SIG-M5 treated with dmso at 0.1 percent for 504 hours (cell line): ENCODE results near the gene RSPH1.
A peak's percentile ranks its signal among the peaks of the same experiment; 100 is the strongest.

ENCODE experiments used
- DNase-seq: peaks from one replicate; lab custom pipeline; 2025; ENCODE audit not compliant: unreplicated experiment; lab: John Stamatoyannopoulos, UW

The RSPH1 gene

DNA sequence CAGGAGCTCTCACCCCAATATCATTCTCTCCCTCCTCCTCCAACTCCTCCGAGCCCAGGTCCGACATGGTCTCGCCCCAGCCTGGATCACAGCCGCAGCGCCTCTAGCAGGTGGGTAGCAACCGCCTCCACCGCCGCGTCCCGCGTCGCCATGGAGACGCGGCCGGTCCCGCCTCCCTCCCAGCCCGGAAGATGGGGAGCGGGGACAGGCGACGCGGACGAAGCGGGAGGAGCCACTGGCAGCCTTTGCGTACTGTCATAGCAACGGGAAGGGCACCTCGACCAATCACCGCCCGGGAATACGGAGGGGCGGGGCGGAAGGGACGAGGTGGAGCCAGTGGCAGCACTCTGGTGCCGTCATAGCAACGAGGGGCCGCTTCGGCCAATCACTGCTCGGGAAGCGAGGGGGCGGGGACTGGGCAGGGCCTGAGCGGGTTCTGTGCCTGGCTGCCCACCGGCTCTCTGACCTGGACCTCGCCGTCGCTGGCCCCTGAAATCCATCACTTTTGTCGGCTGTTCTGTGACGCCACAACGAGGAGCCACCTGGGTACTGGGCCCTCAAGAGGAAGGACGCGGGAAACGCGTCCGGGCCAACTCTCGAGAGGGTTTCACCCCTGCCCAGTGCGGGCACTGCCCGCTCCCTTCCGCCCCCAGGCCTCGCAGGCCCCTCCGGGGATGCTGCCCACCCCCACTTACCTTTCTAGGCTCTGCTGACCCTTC lies at the start of gene RSPH1:
TSS of gene RSPH1 (minus strand) at position 105 of the 719 bp plus-strand sequence. CDS start at position 67, 38 bp downstream.
- DNase-seq: peak; percentile 99

DNA sequence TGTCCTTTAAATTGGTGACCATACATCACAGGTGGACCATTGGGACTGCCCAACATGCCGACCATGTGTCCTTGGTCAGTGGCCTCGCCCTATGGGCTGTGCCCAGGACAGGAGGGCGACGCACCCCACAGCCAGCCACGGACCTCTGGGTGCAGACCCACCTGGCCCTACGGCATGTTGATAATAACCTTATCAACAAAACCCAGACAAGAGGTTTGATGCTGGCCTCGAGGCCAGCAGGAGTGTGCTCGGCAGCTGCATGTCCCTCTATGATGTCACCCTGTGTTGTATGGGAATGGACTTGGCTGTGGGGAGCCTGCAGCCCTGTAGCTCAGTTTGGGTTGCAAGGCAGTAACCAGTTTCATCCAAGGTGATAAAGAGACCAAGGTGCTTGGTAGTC lies 49.7 kb upstream of the RSPH1 start:
- no peak for DNase-seq

DNA sequence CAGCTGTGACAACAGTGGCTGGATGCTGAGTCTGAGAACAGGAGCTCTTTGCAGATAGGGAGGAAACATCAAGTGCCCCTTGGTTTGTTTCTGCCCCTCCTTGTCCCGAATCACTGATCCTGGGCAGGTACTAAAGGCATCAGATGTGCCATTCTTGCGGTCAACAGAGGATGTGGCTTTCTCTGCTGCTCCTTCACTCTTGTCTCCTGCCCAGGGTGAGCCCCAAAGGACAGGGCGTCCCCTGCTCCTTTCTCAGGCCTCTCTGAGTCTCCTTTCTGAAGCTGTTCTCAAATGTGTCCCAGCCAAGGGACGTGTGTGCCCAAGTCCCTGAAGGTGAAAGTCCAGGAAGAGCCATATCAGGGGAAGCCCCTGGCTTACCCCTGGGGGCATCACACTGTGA lies 49.3 kb upstream of the RSPH1 start:
- DNase-seq: no peak

GRCh38 chr21:42544544-42544943 lies 48.5 kb upstream of the RSPH1 start:
- DNase-seq: no peak

DNA sequence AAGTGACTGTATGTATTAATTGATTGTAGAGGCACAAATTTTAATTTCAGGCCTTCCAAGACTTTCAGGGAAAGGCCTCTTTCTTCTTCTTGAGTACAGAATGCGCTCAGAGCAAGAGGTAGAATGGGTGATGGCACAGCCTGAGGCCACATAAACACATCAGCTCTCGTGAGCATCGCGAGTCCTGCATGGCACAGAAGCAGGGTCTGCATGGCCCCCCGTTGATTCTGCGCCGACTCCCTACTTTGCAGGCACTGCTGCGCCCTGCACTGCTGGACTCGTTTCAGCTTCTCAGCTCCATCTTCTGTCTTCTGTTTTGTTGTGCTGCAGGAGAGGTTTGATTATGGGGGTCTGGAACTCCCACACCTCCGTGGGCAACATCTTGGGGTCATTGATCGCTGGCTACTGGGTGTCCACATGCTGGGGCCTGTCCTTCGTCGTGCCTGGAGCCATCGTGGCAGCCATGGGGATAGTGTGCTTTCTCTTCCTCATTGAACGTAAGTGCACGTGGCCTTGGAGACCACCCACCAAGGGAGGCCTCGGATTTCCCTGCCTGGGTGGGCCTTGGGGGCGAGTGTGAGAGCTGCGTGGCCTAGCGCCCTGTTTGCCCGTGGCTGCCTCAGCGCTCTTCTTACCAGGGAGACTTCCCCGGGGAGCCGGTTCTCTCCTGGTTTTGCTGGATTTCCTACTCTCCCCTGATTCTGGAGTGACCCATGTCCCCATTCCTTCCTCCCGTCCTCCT lies 47.3 kb upstream of the RSPH1 start:
- no peak for DNase-seq

DNA sequence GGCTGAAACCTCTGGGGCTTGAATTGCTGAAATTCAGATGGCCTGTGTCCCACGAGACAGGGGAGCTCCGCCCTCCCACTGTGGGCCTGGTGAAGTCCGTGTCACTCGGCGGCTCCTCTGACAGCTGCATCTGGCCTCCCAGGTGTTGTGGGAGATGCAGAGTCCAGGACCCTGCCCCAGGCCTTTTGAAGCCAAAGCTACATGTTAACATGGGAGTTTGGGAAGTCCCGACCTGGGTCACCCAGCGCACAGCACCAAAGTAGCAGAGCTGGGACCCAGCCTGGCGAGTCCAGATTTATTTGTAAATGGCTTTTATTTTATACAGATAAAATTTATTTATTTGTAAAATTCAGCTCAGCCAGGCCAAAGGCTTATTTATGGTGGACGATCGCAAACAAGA lies 46.6 kb upstream of the RSPH1 start:
- DNase-seq: no peak

DNA sequence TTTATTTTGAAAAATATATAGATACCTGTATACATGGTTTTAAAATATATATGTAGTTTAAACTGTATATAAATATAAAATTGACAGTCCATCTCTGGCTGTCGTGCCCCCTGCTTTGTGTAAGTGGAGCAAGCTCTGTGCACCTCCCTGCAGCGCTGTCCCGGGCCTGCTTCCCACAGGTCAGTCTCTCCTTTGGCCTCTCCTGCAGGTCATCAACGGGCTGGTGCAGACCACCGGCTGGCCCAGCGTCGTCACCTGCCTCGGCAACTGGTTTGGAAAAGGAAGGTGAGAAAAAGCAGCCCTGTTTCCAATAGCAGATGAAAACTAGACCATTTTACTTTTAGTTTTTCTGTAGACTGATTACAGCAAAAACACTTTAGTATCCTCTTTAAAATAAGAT lies 46.2 kb upstream of the RSPH1 start:
- no peak for DNase-seq

- no peak for DNase-seq
Observed at GRCh38 chr21:42541618-42542017, 45.6 kb upstream of the RSPH1 start.

DNA sequence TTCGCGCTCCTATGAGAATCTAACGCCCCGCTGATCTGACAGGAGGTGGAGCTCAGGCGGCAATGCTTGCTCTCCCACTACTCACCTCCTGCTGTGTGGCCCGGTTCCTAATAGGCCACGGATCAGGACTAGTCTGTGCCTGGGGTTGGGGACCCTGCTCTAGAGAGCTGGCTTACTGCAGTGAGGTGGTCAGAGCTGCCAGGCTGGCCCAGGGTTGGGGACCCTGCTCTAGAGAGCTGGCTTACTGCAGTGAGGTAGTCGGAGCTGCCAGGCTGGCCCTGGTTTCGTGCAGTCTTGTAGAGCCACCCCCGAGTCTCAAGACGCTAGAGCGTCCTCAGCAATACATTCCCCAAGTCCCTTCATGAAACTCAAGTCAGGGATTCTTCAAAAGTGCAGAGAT lies 45.1 kb upstream of the RSPH1 start:
- no peak for DNase-seq

DNA sequence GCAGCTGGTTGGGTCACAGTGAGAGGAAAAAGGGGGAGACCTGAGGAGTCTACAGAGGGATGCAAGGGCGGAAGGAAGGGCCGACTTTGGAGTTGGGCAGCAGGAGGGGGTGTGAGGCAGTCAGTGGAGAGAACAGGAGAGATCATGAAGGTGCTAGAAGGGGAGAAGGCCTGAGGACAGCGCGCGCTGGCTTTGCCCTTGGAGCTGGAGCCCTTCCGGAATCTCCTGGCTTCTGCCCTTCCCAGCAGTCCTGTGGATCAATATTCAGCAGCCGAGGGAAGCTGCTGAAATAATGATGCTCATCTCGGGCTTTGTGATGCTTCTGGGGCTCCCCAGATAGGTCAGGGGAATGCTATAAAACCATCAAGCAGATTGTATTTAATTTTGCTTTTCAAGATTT lies 44.4 kb upstream of the RSPH1 start:
- DNase-seq: no peak

DNA sequence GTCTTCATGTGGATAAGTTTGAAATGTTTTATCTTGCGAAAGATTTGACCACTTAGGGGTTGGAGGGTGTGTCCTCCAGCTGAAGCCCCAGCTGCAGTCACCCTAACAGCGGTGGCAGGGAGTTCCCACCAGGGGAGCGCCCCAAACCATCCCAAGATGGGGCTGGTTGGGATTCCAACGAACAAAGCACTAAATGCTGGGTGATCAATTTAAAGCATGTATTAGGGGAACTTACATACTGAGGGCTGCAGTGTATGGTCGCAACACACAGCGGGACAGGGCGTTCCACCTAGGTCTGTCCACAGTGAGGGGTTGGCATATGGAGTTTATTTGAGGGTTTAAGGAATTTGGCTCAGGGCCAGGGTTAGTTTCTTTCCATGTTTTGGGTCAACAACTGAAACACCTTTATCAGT lies 43.9 kb upstream of the RSPH1 start:
- DNase-seq: peak; percentile 12

DNA sequence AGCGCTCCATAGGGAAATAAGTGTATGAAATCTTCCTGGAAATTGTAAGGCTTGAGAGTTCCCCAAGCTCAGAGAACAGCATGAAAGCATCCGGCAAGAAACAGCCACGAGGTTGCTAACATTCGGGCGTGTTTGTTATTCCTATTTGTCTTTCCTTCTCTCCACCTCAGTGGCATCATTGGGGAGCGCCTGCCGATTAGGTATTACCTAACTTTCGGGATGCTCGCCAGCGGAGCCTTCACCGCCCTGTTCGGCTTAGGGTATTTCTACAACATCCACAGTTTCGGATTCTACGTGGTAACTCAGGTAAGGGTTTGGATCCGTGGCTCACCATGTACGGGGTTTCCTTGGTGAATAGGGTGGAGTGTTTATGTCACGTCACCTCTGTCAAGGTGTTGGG lies 43.3 kb upstream of the RSPH1 start:
- no peak for DNase-seq

DNA sequence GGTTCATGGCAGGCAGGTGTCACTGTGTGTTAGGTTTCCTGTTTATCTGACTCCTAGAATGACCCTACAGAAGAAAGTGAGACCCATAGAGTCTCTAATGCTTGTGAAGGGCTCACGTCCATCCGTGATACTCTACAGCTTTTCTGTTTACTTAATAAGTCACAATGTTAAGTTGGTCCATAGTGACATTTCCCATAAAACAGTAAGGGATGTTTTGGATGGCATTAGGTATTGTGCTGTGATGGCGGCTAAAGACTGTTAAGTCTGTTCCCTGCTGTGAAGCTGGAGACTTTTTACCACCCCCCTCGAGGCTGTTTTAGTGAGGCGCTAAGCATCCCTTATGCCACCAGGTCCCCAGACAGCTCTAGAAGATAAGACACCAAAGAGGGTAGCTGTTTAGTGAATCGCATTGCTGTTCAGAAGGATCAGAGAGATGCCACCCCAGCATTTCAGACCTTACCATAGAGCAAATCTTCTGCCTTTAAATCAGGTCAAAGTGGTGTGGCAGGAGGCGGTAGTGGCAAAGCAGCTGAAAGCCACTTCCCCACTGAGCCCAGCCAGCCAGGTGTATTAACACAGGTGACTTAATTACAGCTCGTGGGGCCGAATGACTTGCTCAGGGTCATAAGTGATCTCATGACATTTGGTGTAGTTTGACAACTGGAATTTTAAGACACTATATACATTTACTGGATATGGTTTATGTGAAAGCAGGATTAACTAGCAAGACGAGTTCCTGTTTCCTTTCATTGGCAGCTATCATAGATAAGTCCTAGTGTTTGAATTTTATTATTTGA lies 42.7 kb upstream of the RSPH1 start:
- peak; percentile 18 for DNase-seq

- peak; percentile 16 for DNase-seq
Observed at GRCh38 chr21:42537106-42537742, 41.2 kb upstream of the RSPH1 start.

GRCh38 chr21:42536601-42537000 lies 40.6 kb upstream of the RSPH1 start:
- no peak for DNase-seq

DNA sequence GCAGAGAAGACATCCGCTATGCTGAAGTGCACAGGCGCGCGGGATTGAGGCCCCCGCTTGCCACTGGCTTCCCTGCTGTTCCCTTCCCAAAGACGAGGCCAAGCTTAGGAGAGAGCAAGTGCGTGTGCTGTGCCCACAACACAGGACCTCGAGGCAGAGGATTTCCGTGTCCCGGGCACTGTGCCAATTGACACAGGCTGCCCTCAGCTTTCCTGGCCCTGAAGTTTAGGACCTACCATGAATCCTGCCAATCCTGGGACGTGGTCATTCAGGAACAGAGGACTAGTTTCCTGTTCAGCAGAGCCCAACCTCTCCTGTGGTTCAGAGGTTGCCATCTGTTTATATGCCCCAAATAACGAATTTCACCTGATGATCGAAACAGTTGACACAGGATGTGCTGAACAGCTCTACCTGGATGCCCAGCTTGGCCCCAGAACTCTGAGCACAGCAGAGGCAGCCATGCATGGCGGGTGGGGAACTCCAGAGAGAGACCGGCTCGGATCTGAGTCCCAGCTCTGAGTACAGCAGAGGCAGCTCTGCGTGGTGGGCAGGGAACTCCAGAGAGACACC lies 39.7 kb upstream of the RSPH1 start:
- no peak for DNase-seq

GRCh38 chr21:42534421-42535378 lies 38.7 kb upstream of the RSPH1 start:
- DNase-seq: no peak

GRCh38 chr21:42533963-42534355 lies 37.9 kb upstream of the RSPH1 start:
- no peak for DNase-seq

GRCh38 chr21:42533306-42533962 lies 37.4 kb upstream of the RSPH1 start:
- no peak for DNase-seq
